ENCODE measurements around the gene BMPR1A.

- TF ChIP-seq CTCF (IDR thresholded peaks at IDR 0.05) (no peak), POLR2A (IDR thresholded peaks at IDR 0.05) (no peak)
Measured at GRCh38 chr10:86979296-86979818, 222.9 kb downstream of the BMPR1A start.

Data from suprapubic skin (tissue), 3 donors.